GM19351 (cell line): Measurements from ENCODE around the gene OLFML1.

Source experiments
- ATAC-seq: cut with Tn5 transposase; IDR thresholded peaks from one replicate; pipeline ENCODE4 v1.9.1; 2021; ENCODE audit warnings: mild to moderate bottlenecking, moderate library complexity; ENCODE audit not compliant: unreplicated experiment

Gene OLFML1

DNA sequence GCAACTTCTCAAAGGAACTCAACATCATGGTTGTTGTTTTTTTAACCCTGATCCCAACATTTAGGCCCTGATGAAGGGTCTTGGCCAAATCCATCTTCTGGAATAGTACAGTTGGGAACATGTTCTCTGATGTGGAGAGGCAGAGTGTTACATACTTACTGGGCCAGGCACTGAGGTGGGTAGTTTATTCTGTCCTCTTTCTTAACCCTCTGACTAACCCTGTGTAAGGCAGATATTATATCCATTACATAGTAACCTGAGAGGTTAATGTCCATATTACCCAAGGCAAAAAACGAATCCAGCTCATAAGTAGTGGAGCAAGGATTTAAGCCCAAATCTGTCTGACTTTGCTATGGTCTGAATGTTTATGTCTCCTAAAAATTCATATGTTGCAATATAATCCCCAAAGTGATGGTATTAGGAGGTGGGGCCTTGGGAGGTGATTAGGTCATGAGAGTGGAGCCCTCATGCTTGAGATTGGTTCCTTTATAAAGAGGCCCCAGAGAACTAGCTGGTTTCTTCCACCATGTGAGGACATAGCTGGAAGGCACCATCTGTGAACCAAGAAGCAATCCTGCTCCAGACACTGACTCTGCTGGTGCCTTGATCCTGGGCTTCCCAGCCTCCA is 44.8 kb downstream of the OLFML1 start:
- no peak for ATAC-seq

GRCh38 chr11:7531011-7531410 is 45.7 kb downstream of the OLFML1 start:
- peak; percentile 15 for ATAC-seq

DNA sequence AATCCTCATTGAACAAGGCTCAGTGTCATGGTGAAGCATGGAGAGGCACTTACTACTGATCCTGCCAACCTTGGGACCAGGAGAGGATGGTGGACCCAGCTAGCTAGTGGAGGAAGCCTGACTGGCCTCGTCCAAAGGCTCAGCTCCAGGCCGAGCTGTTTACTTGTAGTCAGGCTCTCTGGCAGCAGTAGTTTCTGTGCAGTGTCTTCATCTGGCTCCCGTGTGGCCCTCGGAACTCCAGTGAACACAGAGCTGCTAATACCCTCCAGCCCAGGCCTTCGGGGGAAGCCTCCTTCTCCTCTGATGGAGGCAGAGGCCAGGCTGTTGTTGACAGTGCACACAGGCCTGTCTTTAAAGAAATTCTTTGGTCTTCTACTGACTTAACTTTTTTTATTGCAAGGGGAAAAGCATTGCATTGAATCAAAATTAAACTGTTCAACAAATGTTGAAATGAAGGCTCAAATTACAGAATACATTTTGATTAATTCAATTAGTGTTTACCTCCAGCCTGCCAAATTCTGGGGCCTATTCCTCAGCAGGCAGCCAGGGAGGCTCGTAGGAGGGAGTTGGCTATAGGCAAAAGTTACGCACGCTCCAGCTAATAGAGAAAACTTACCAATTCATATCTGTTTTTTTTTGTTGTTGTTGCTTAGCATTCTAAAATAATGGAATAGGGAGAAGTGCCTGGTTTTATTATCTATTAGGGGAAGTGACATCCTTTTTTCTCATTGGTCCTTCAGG is 47.3 kb downstream of the OLFML1 start:
- ATAC-seq: no peak

DNA sequence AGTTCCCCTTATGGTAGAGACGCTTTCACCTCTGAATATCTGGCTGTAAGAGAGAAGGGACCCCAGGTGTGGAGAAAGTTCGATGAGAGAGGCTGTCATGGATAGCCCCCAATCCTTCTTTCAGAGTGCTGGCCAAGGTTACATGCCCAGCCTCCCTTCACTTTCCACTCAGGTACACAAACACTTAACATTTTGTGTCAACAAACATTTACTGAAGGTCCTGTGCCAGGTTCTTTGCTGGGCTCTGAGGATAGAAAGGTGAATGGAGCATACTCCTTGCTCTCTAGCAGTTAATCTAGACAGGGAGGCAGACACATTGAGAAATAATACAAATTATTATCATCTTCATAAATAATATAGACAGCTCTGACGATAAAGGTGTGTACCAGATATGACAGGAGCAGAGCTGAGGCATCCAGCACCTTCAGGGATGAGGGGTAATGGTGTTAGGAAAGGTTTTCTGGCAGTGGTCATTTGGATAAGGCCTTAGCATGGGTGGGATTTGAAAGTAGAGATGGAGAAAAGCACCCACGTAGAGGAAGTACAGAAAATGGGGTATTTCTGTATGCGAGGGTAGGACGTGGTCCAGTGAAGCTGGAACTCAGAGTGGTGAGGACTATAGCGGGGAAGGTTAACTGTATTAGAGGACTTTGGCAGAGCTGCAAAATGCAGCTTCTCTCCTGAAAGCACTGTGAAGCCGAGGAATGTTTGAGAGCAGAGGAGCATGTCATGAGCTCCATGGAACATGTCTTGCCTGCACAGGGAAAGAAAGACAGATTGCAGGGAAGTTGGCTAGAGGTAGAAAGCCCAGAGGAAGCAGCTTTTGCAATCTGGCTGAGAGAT is 48.1 kb downstream of the OLFML1 start:
- ATAC-seq: peak; percentile 28

- peak; percentile 44 for ATAC-seq
Measured at GRCh38 chr11:7534042-7534378, 48.7 kb downstream of the OLFML1 start.

DNA sequence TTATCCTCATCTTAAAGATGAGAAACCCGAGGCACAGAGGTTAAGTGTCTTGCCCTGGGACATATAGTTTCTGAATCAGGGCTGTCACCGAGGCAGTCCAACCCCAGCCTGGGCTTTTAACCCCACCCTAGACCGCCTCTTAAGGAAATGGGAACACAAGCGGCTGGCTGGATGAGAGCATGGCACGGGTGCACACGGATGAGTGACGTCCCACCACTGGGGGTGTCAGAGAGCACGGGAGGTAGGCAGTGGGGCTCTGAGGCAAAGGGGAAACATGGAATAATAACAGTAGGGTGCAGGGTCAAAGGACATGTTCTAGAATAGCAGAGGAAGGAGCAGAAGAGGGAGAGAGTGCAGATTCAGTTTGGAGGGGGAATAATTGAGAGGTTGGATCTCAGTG is 50.8 kb downstream of the OLFML1 start:
- no peak for ATAC-seq

- no peak for ATAC-seq
Measured at GRCh38 chr11:7537265-7537664, 52.0 kb downstream of the OLFML1 start.

GRCh38 chr11:7538031-7538430 is 52.7 kb downstream of the OLFML1 start:
- ATAC-seq: no peak

DNA sequence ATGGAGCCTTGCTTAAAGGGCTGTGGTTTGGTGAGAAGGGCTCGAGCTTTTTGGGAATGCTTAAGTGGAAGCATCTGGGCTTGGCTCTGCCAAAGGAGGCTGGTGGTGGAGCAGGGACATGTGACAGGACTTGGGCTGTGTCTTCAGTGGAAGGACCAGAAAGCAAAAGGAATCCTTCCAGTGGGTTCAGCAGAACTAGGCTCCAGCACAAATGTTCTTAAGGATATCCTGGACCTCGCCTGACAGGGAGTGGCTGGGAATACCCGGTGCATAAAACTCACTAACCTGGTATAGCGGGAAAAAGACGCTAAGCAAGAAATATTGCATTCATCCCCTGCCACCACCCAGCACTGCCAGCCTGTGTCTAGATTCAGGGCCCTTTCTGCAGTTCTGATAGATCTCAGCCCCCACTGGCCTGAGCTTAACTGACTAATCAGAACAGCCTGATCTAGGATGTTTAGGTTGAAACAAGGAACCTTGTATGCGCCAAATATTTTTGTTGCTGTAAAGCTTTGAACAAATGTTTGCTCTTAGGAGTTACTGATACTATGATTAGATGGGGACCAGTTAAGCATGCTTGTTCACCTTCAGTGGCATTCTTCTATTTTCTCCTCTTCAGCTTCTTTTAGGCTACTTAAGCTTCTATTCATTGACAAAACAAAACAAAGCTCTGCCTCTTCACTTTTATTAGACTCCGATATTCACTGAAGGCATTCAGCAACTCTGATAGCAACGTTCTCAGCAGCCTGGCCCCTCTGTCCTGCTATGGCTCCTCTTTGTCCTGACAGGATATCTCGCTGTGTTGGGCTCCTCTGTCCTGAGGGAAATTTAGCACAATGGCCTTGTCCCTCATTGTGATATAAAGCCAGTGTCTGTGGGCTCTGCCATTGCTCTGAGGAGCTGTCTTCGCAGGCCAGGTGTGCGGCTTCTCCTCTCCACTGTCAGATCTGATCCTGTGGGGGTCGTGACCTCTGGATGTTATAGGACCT is 53.5 kb downstream of the OLFML1 start:
- ATAC-seq: no peak

DNA sequence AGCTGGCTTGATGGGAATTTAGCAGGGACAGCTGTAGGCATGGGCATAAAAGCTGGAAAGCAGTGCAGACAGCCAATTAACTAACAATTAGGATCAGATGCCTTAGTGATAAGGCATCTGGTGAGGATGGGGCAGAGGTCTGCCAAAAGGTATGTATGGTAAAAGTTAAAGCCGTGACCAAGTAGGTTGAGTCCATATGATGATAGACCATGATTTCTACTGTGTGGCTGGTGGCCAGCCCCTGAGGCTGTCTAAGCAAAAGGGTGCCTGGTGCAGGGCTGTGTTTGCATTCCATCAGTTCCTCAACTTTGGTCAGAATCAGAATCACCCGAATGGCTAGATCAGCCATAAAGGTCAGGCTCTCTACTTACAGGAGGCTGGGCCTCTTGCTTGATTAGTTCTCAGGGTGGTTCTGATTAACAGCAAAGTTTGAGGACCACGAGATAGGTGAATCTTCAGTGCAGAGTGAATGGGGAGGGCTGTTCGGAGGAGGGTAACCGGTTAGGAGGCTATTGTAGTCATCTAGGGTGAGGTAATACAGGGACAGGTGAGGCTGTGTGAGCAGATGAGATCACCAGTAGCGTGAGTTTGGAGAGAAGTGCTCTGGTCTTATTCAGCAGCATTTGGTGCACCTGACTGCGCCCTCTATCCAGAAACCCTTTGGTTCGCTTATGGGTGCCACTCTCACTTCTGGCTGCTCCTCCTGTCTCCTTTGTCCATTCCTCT is 55.7 kb downstream of the OLFML1 start:
- no peak for ATAC-seq

- no peak for ATAC-seq
Measured at GRCh38 chr11:7543302-7543701, 58.0 kb downstream of the OLFML1 start.

- no peak for ATAC-seq
Measured at GRCh38 chr11:7544021-7544420, 58.7 kb downstream of the OLFML1 start.

- ATAC-seq: no peak
Measured at GRCh38 chr11:7545611-7546010, 60.3 kb downstream of the OLFML1 start.

GRCh38 chr11:7546324-7546791 is 61.1 kb downstream of the OLFML1 start:
- ATAC-seq: no peak

GRCh38 chr11:7547687-7548086 is 62.4 kb downstream of the OLFML1 start:
- no peak for ATAC-seq

DNA sequence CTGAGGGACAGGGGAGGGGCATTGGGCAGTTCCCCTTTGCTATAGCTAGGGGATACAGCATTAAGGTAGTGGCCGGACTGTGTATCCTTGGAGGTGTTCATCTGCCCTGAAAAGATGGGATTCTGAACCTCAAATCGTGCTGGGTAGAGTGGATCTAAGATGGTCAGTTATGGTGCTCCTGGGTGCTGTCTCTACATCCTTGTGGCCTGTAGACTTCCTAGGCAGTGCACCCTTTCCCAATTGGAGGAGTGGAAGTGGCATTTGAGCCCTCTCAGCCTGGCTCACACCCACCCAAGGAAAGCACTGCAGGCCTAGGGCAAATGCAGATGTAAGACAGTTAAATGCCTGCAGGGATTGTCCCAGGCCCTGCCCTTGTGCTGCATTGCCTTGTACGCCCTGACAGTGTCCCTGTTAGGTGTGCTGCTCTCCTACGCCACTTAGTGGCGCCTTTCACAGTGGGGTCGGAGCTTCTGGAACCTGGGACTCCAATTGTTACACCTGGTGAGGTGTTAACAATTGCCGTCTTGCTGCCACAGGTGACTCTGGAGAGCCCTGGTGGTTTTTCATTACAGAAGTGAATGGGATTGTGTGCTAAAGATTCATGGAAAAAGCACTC is 63.5 kb downstream of the OLFML1 start:
- ATAC-seq: peak; percentile 96

GRCh38 chr11:7549681-7550080 is 64.4 kb downstream of the OLFML1 start:
- no peak for ATAC-seq

GRCh38 chr11:7551571-7551970 is 66.3 kb downstream of the OLFML1 start:
- no peak for ATAC-seq

- ATAC-seq: no peak
Measured at GRCh38 chr11:7552666-7553065, 67.4 kb downstream of the OLFML1 start.
